Measurements from ENCODE around the gene EMSY. TPM values are rescaled to one million over a fixed set of nuclear protein-coding genes. Genes with fewer than 3 reads are reported as not detected.
A peak's percentile ranks its signal among the peaks of the same experiment; 100 is the strongest.
"Not testable (repeated sequence)": the region's sequence is repeated elsewhere in the genome, so short reads cannot be mapped to it uniquely, and the experiment has no call there.

Gene EMSY
- total RNA-seq, 1 experiment from 2014 or later: 30.1 TPM

DNA sequence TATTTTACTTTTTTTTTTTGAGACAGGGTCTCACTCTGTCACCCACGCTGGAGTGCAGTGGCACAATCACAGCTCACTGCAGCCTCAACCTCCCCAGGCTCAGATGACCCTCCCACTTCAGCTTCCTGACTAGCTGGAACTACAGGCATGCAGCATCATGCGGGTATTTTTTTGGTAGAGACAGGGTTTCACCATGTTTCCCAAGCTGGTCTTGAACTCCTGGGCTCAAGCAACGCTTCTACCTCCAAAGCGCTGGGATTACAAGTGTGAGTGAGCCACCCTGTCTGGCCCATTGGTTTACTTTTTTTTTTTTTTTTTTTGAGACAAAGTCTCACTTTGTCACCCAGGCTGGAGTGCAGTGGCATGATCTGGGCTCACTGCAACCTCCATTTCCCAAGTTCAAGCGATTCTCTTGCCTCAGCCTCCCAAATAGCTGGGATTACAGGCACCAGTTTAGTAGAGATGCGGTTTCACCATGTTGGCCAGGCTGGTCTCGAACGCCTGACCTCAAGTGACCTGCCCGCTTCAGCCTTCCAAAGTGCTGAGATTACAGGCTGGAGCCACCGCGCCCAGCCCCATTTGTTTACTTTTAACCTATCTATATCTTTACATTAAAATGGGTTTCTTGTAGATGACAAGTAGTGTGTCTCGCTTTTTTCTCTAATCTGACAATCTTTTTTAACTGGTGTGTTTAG, 127.5 kb downstream of the EMSY start:
- not testable (repeated sequence) for DNase-seq (ENCODE audit: low read depth)

DNA sequence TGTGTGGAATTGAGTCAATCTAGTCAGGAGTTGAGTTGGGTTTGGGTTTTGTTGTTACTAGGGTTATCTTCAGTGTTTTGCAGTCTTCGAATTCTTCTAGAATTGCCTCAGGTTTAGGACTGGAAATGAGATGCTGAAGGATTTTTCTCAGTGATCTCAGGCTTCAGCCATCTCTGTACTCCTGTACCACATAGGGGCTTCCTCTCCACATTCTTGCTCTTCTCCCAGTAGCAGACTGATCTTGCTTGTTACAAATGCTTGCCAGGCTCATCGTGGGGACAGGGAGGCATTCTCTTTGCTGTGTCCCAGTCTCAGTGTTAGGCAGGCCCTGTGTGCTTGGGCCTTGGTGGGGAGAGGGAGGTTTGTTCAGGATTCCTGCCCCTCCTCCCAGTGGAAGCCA, 129.6 kb downstream of the EMSY start:
- peak; percentile 19 for DNase-seq (ENCODE audit: low read depth)

DNA sequence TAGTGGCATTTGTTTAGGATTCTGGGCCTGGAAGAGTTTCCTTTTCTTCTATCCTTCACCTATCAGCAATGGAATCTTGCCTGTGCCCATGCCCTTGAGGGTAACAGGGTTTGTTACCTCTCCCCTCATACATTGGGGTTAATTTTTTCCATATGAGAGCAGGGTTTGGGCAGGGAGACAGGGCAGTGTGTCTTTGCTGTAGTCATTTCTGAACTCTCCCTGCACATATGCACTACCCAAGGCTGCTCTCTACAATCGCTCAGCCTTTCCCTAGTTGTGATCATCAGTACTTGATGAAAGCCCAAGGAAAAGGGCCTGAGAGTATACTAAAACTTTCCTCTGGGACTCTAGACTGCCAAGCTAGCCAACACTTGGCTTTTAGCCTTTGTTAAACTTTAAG, 130.1 kb downstream of the EMSY start:
- DNase-seq (ENCODE audit: low read depth): no peak

DNA sequence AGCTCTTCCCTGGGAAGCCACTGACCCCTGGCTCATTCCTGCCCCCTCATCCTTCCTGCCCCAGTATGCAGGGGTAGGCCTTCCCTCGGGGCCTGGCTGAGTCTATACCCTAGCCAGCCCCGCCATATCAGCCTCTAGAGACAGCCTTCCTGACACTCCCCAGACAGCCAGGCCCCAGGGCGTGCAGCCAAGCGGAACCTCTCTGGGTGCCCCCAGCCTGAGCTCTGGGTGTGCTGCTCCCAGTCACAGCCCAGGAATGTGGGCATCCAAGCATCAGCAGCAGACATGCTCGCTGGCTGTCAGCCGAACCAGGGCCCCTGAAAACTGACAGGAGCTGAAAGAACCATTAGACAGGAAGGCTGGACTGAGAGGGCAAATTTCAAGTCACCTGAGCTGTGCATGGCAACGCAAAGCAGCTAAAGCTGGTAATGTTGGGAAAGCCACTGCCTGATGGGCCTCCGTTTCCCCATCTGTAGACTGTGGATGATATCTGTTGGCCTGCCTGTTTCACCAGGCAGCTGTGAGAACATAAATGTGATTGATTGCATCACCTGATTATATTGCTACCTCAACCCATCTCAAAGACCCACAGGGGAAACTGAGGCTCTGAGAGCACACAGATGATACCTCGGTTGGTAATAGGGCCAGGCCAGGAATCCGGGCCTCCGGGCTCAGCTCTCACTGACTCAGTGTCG, 132.6 kb downstream of the EMSY start:
- DNase-seq (ENCODE audit: low read depth): peak; percentile 96

DNA sequence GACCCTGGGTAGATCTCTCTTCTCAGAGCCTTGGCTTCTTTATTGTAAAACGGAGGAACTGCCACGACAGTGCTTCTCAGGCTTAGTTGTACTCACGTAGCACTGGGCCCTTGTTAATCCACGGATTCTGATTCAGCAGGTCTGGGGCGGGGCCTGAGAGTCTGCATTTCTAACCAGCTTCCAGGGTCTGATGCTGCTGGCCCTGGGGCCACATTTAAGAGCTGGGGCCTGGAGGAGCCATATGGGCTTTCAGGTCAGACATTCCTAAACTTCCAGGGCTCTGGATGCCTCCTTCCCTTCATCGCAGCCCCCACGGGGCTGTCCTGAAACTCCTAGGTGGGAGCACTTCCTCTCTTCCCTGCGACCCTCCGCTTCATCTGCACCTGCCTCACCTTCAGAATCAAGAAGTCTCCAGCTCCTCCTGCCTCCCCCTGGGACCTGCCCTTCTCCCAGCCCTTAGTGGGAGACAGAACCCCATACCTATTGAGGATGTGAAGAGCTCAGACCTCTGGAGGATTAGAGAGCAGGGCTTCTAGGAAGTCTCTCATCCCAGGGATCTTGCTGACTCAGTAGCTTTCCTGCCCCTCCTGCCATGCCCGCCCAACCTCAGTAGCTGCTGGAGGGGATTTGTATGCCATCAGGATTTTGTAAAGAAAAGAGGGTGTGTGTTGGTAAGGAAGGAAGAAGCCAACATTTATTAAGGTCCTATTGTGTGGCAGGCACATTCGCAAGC, 133.3 kb downstream of the EMSY start:
- DNase-seq (ENCODE audit: low read depth): no peak

DNA sequence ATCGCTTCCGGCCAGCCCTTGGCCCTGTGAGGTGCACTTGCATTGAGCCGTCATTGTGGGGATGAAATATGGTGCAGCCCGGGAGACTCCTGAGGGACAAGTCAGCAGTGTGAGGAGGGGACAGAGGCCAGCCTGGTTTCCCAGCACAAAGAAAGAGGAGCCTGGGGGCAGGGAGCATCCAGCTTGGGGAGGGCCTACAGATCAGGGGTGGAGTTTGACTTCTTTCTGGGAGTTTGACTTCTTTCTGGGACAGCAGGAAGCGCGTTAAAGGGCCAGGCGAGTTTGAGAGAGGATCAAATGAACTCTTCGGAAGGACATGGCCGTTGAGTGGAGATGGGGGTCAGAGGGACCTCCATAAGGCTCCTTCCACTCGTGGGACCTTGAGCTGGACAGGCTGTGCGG, 133.8 kb downstream of the EMSY start:
- DNase-seq (ENCODE audit: low read depth): no peak

DNA sequence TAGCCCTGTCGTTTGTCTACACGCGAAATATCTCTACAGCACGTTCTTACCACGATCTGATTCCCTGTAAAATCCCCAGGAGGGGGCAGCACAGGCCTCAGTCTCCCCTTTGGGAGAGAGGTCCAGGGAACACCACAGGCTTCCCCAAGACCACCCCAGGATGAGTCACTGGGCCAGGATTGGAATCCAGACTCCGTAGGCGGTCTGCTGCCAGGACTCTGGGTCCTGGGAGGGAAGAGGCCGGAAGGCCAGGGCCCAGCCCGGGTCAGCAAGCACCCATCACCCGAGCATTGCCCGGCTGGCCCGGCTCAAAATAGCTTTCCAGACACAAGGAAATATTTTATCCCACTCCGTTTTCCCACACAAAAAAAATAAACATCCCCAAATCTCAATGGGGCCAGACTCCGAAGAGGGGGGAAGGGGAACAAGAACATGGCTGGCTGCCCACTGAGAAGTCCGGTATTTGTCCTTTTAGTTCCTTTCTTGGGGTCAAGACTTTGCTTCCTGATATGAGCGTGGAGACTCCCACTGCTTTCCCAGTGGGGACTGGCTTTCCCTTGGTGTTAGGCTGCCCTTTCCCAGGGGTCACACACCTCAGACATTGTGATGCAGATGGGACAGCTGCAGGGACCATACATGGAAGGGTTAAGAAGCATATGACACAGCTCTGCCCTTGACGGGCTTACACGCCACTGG, 134.4 kb downstream of the EMSY start:
- DNase-seq (ENCODE audit: low read depth): no peak

DNA sequence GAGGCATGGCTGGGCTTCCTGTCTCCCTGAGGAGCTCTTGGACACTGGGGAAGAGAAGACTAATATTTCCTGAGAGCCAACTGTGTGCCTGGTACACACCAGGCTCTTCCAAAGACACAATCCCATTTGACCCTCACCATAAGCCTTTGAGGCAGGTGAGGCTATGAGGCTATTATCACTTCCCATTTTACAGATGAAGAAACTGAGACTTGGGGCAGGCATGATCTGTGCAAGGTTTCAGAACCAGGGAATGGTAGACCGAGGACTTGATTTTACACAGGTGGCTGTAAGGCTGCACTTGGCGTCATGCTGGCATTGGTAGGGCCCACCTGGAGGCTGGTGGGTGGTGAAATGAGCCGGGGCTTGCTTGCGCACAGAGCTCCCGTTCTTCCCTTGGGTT, 134.9 kb downstream of the EMSY start:
- DNase-seq (ENCODE audit: low read depth): no peak

DNA sequence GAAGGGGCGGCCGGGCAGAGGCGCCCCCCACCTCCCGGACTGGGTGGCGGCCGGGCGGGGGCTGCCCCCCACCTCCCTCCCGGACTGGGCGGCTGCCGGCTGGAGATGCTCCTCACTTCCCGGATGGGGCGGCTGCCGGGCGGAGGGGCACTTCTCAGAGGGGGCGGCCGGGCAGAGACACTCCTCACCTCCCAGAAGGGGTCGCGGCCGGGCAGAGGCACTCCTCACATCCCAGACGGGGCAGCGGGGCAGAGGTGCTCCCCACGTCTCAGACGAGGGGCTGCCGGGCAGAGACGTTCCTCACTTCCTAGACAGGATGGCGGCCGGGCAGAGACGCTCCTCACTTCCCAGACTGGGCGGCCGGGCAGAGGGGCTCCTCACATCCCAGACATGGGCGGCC, 137.7 kb downstream of the EMSY start:
- not testable (repeated sequence) for DNase-seq (ENCODE audit: low read depth)

DNA sequence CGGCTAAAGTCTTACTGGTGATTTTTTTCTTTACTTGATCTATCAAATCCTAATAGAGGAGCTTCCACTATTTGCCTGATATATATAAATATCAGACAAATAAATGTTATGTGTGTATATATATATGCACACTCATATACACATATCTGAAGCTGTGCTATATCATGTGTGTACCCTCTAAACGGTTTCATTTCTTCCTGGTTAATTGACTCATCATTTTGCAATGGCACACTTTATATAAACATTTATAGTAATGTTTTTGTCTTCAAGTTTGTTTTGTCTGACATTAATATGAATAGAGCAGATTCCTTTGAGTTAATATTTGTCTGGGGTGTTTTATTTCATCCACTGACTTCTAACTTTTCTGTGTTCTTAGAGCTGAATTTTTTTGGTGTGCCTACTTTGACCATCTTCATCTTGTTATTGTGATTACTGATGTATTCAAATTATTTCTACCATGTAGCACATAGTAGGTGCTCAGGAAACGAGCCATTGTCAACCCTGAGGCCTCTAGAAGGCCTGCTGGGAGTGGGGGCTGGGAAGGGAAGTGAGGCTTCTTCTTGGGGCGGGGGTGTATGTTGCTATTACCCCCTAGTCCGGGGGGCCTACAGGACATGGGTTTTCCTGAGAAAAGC, 143.1 kb downstream of the EMSY start:
- no peak for DNase-seq (ENCODE audit: low read depth)

DNA sequence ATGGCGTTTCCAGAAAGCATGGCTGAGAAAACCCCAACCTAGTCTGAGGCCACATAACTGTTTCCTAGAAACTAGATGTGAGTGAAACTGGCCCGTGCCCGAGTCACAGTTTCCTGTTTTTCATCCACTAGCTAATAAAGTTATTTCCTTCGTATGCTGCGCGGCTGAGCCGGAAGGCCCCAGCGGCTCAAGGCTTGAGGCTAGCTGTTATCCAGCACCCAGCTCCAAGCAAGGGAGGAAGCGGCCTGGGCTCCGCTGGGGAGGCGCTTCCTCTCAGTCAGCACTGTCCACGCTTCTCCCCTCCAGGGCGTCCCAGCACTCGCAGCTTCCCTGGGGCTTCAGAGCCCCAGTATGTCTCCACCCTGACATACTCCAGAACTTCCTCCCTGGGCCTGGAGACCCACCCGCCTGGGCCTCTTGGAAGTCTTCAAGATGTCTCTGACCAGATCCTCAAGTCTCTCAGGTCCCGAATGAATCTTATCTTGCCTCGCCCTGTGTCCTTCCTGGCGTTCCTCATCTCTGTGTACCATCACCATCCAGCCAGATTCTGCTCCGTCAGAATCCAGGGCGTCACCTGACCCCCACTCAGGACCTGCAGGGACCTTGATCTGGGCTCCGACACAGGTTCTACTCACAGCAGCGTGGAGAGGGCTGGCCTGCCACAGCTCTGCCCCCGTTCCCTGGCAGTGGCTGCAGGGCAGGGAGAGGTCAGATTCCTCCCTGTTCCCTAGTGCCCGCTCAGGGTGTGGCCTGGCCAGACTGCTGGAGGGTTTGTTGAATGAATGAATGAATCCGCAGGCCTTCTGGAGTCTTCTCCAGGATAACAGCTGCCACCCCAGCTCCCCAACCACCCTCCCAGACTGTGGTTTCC, 143.9 kb downstream of the EMSY start:
- peak; percentile 29 for DNase-seq (ENCODE audit: low read depth)

DNA sequence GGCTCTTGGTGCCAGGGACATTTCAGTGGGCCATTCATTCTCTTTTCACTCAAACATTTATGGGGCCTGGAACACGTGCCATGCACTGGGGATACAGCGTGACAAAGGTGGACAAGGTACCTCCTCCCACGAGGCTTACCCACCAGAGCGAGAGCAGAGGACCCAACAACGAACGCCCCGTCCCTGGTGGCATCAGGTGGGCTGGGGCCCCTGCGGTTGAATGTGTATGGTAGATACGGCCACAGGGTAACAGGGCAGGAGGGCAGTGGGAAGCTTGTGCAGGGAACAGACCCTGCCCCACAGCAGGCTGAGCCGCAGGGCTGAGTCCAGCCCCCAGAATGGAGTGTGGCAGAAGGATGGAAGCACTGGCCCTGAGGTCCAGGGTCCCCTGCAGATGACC, 144.7 kb downstream of the EMSY start:
- no peak for DNase-seq (ENCODE audit: low read depth)

DNA sequence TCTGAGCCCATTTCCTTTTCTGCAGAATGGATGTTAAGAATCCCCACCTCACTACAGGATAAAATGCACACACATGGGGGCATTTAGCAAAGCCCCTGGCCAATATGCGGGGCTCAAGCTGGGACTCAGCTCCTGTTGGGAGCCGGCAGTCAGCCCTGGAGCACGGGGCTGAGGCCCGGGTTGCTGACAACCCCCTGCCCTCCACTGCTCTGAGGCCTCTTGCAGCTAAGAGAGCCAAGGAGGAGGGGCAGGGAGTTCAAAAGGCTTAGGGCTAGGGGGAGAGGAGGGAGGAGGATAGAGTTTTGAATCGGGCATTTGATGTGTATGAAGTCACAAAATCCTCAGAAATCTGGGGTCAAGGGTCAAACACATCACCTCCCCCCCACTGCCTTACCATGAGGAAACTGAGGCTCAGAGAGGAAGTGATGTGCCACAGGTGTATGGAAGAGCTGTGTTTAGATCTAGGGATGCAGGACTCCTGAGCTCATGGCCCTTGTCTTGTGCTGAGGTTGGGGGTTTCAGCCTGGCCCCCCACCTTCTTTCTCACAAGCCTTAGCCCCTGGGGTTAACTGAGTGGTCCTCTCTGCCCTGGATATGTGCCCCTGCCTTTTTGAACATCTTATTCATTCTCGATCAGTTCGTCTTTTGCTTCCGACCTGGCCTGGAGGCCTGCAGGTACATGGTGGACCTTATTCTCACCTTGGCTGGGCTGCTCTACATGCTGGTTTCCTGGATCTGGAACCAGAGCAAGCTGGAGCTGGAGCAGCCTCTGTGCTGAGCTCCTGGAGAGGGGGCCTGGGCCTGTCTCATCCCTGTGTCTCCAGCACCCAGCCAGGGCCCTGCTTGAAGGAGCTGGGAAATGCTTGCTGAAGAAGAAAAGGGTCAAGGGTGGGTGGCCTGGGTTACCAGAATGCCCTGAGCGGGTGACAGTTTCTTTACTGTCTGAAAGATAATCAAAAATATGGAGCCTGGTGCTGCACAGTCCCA, 145.4 kb downstream of the EMSY start:
- no peak for DNase-seq (ENCODE audit: low read depth)

DNA sequence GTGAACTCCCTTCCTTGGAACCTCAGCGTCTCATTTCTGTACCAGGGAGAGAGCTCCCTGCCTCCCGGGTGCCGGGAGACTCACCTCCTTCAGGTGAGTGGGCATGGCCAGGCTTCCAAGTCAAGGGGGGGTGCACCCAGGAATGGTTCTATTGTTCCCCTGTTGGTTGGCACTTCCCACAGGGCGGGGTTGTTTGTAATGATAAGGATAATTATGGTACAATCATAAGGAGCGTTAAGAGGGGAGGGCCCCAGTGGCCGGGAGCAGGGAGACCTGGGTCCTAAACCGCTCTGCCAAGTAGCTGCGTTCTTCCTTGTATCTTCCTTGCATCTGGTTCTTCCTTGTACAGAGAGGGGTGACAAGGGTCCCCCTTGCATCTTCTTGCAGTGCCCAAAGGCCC, 146.6 kb downstream of the EMSY start:
- DNase-seq (ENCODE audit: low read depth): no peak

DNA sequence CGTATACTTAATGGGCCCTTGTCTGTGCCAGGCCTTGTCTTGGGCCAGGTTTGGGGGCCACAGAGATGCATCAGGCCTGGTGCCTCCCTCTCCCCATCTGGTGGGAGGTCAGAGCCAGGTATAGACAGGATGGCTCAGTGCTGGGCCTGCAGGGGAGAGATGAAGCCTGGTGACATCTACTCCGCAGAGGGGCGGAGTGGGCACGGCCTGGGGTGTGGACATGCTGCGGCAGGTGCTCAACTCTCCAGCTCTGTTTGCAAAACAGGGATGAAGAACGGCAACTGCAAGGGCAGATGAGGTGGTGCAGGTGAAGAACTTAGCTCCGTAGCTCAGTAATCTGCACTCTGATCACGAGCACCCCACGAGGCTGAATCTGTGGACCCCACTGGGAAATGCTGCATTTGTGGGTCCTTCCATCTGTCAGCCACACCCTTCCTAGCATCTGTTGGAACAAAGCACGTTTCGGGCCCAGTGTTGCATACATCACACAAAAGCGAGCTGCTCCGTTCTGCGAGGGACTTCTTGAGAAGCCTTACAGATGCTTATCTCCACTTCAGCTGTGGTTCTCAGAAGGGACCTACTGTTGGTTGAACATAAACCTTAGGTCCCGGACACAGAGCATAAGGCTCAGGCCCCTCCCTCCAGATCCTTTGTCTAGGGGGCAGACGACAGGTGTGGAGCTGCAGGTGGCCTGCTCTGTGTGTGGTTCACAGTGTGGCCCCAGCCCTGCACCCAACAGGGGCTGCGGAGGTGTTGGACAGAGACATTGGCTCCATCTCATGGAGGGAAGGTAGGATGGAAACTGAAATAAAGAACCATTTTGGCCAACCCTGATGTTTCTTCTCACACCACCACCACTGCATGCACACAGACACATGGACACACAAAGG, 147.5 kb downstream of the EMSY start:
- no peak for DNase-seq (ENCODE audit: low read depth)

DNA sequence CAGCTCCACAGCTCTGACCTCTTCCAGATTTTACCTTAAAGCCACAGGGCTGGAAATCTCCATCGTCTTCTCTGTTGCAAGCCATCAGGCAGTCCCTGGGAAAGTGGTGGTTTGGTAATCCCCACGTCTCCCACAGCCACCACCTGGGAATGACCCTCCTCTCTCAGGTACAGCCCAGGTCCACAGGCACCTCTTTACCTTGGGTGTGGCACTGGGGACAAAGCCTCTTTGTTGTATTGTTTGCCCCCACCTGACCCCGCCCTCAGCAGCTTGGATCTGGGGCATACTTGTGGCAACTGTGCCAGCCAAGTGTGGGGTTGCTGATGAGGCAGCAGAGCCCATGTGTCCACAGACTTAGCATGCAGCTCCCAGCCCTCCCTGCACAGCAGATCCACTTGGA, 148.1 kb downstream of the EMSY start:
- no peak for DNase-seq (ENCODE audit: low read depth)

DNA sequence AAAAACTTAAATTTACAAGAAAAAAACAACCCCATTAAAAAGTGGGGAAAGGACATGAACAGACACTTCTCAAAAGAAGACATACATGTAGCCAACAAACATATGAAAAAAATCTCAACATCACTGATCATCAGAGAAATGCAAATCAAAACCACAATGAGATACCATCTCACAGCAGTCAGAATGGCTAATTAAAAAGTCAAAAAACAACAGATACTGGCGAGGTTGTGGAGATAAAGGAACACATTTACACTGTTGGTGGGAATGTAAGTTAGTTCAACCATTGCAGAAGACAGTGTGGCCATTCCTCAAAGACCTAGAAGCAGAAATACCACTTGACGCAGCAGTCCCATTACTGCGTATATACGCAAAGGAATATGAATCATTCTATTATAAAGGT, 150.3 kb downstream of the EMSY start:
- DNase-seq (ENCODE audit: low read depth): not testable (repeated sequence)

DNA sequence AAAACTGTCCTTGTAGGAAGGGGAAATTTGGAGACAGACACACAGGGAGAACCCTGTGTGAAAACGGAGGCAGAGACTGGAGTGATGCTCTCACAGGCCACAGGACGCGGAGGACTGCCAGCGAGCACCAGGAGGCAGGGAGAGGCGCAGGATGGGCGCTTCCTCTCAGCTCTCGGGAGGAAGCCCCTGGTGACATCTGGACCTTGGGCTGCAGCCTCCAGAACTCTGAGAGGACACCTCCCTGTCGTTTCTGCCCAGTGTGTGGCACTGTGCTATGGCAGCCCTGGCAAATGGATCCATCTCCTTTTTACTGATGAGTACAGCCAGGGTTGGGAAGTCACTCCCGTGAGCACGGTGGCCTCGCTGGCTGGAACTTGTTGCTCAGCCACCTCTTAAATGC, 151.8 kb downstream of the EMSY start:
- DNase-seq (ENCODE audit: low read depth): no peak
